ENCODE results near the gene ZC3H4. TPM values are rescaled to one million over a fixed set of nuclear protein-coding genes. Genes with fewer than 3 reads are reported as not detected.

The ZC3H4 gene
- total and polyA plus RNA-seq, 9 of the 15 experiments (the other 6 are each of a cell fraction or from before 2014, with no cell fraction given): 2.2 to 75.6 (median 18.3) TPM

DNA sequence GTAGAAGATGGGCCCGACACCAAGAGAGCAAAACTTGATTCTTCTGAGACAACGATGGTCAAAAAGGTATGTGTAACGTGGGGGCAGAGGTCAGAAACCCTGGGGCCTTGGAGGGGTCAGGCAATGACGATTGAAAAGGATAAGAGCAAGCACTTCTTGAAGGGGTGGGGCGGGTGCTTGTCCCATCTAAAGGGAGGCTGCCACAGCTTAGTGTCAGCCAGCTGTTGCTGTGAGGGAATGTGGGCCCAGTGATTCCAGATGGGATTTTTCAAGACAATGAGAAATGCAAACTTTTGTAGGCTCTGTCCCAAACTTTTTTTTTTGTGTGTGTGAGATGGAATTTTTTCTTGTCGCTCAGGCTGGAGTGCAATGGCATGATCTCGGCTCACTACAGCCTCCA lies 41.6 kb upstream of the ZC3H4 start (continued):
- TF ChIP-seq, protein P1, sequence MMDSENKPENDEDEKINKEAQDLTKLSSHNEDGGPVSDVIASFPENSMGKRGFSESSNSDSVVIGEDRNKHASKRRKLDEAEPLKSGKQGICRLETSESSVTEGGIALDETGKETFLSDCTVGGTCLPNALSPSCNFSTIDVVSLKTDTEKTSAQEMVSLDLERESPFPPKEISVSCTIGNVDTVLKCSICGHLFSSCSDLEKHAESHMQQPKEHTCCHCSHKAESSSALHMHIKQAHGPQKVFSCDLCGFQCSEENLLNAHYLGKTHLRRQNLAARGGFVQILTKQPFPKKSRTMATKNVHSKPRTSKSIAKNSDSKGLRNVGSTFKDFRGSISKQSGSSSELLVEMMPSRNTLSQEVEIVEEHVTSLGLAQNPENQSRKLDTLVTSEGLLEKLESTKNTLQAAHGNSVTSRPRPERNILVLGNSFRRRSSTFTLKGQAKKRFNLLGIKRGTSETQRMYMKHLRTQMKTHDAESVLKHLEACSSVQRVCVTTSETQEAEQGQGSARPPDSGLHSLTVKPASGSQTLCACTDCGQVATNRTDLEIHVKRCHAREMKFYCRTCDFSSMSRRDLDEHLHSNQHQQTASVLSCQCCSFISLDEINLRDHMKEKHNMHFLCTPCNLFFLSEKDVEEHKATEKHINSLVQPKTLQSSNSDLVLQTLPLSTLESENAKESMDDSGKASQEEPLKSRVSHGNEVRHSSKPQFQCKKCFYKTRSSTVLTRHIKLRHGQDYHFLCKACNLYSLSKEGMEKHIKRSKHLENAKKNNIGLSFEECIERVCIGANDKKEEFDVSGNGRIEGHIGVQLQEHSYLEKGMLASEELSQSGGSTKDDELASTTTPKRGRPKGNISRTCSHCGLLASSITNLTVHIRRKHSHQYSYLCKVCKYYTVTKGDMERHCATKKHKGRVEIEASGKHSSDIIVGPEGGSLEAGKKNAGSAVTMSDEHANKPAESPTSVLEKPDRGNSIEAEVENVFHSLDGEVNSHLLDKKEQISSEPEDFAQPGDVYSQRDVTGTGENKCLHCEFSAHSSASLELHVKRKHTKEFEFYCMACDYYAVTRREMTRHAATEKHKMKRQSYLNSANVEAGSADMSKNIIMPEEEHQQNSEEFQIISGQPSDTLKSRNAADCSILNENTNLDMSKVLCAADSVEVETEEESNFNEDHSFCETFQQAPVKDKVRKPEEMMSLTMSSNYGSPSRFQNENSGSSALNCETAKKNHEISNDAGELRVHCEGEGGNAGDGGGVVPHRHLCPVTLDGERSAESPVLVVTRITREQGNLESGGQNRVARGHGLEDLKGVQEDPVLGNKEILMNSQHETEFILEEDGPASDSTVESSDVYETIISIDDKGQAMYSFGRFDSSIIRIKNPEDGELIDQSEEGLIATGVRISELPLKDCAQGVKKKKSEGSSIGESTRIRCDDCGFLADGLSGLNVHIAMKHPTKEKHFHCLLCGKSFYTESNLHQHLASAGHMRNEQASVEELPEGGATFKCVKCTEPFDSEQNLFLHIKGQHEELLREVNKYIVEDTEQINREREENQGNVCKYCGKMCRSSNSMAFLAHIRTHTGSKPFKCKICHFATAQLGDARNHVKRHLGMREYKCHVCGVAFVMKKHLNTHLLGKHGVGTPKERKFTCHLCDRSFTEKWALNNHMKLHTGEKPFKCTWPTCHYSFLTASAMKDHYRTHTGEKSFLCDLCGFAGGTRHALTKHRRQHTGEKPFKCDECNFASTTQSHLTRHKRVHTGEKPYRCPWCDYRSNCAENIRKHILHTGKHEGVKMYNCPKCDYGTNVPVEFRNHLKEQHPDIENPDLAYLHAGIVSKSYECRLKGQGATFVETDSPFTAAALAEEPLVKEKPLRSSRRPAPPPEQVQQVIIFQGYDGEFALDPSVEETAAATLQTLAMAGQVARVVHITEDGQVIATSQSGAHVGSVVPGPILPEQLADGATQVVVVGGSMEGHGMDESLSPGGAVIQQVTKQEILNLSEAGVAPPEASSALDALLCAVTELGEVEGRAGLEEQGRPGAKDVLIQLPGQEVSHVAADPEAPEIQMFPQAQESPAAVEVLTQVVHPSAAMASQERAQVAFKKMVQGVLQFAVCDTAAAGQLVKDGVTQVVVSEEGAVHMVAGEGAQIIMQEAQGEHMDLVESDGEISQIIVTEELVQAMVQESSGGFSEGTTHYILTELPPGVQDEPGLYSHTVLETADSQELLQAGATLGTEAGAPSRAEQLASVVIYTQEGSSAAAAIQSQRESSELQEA (IDR thresholded peaks at IDR 0.05; ENCODE audit: low read depth): no peak
- TF ChIP-seq HOMEZ (CRISPR knock-in tag; IDR thresholded peaks at IDR 0.05) (no peak), L3MBTL2 (IDR thresholded peaks at IDR 0.05) (no peak), ZNF696 (CRISPR knock-in tag; conservative IDR thresholded peaks at IDR 0.05) (no peak), ATF1 (CRISPR knock-in tag; IDR thresholded peaks at IDR 0.05) (no peak), ATF1 (tag; IDR thresholded peaks at IDR 0.05) (no peak)
